HCT116 (cell line): Measurements from ENCODE around the gene CPS1. TPM values are rescaled to one million over a fixed set of nuclear protein-coding genes. Genes with fewer than 3 reads are reported as not detected.

ENCODE experiments used
- ATAC-seq: fragments of 200-7000 bp; cut with Tn5 transposase; 2 replicates; pipeline ENCODE4 v1.9.1; 2020; ENCODE audit warnings: mild to moderate bottlenecking, moderate library complexity
- BruUV-seq: library from RNA; stranded (reverse); fragments of 400-500 nt; replicated peaks from 2 replicates; lab custom pipeline; 2021; lab: Mats Ljungman, UMichigan
- CTCF ChIA-PET: fragments of 300-600 bp; sonication (Branson Sonifier 250); formaldehyde crosslinking; loops from one replicate; lab custom pipeline; 2021; ENCODE audit warnings: antibody characterized with exemption; lab: Charles Lee
- POLR2A ChIA-PET: fragments of 300-600, 350-600 bp; sonication (Branson Sonifier 250); formaldehyde crosslinking; loops from one replicate; lab custom pipeline; 2021; ENCODE audit warnings: antibody characterized with exemption; lab: Charles Lee
- RAD21 ChIA-PET, 2 experiments: fragments of 300-600 bp; sonication (Branson Sonifier 250); formaldehyde crosslinking; loops; one replicate each; lab custom pipeline; 2023; ENCODE audit warnings: low total read pairs in 2 of 2; ENCODE audit not compliant: uncharacterized antibody in 2 of 2, unreplicated experiment in 2 of 2, low non-redundant PET in 1 of 2; lab: Charles Lee
- DNase-seq: peaks from one replicate; pipeline ENCODE4 v3.0.0-alpha.2; 2010; ENCODE audit warnings: low read depth, low spot score
- H2AFZ ChIP-seq: fragments of 200-600 bp; shearing (Covaris generic), sonication (generic); 2 replicates; pipeline ENCODE4 v1.6.1; 2017; ENCODE audit warnings: low read depth, mixed run types, mixed read lengths, antibody characterized with exemption, low read length; ENCODE audit not compliant: poor library complexity, severe bottlenecking
- H3K27ac ChIP-seq: 2 replicates; pipeline ENCODE4 v1.5.1; 2012; ENCODE audit warnings: low read depth, low read length
- H3K27me3 ChIP-seq: fragments of 200-600 bp; sonication (generic); 2 replicates; pipeline ENCODE4 v1.6.1; 2016; ENCODE audit warnings: mixed run types, low read length, mixed read lengths; ENCODE audit not compliant: insufficient read depth
- H3K36me3 ChIP-seq, 2 experiments: fragments of 200-500 bp in 1 of 2; fragments of 200-600 bp in 1 of 2; sonication (Bioruptor generic) in 1 of 2; sonication (generic) in 1 of 2; 2 replicates each; pipeline versions ENCODE4 v1.5.1 to v1.6.1; 2014 to 2016; ENCODE audit warnings: low read length in 2 of 2, inconsistent platforms in 1 of 2, mixed read lengths in 1 of 2, mixed run types in 1 of 2; ENCODE audit not compliant: insufficient read depth in 2 of 2, control insufficient read depth in 1 of 2
- H3K4me1 ChIP-seq, 2 experiments: fragments of 200-600 bp in 1 of 2; sonication (generic) in 1 of 2; 2 replicates each; pipeline versions ENCODE4 v1.5.1 to v1.6.1; 2012 to 2017; ENCODE audit warnings: low read length in 2 of 2, inconsistent platforms in 1 of 2, mild to moderate bottlenecking in 1 of 2, mixed read lengths in 1 of 2, mixed run types in 1 of 2, moderate library complexity in 1 of 2; ENCODE audit not compliant: insufficient read depth in 2 of 2, control insufficient read depth in 1 of 2
- H3K4me2 ChIP-seq: fragments of 200-600 bp; sonication (generic); 2 replicates; pipeline ENCODE4 v1.6.1; 2017; ENCODE audit warnings: mixed run types, low read length, mixed read lengths
- H3K4me3 ChIP-seq, 2 experiments: fragments of 200-600 bp in 1 of 2; sonication (generic) in 1 of 2; replicated peaks in 1 of 2; 2 replicates each; pipeline ENCODE4 v1.5.1; 2011 to 2016; ENCODE audit warnings: low read length in 2 of 2, control low read depth in 1 of 2, low read depth in 1 of 2, mild to moderate bottlenecking in 1 of 2, mixed read lengths in 1 of 2, mixed run types in 1 of 2
- H3K79me2 ChIP-seq: fragments of 200-600 bp; sonication (generic); 2 replicates; pipeline ENCODE4 v1.6.1; 2017; ENCODE audit warnings: mild to moderate bottlenecking, mixed run types, low read length, moderate library complexity, mixed read lengths; ENCODE audit not compliant: insufficient read depth
- H3K9ac ChIP-seq: fragments of 200-600 bp; sonication (generic); 2 replicates; pipeline ENCODE4 v1.6.1; 2016; ENCODE audit warnings: low read length, mixed read lengths
- H3K9me2 ChIP-seq: fragments of 200-600 bp; sonication (generic), shearing (Covaris generic); 2 replicates; pipeline ENCODE4 v1.6.1; 2017; ENCODE audit warnings: mixed run types, mild to moderate bottlenecking, moderate library complexity; ENCODE audit not compliant: insufficient read depth
- H3K9me3 ChIP-seq, 2 experiments: fragments of 200-500 bp in 1 of 2; fragments of 200-600 bp in 1 of 2; sonication (Bioruptor generic) in 1 of 2; sonication (generic) in 1 of 2; 2 replicates each; pipeline ENCODE4 v1.6.1; 2014 to 2017; ENCODE audit warnings: low read length in 2 of 2, mixed read lengths in 2 of 2, inconsistent platforms in 1 of 2, low read depth in 1 of 2, mild to moderate bottlenecking in 1 of 2, mixed run types in 1 of 2, moderate library complexity in 1 of 2; ENCODE audit not compliant: control insufficient read depth in 1 of 2, insufficient read depth in 1 of 2
- H4K20me1 ChIP-seq: fragments of 200-600 bp; sonication (generic), shearing (Covaris generic); 2 replicates; pipeline ENCODE4 v1.6.1; 2017; ENCODE audit warnings: mixed run types, mild to moderate bottlenecking, moderate library complexity; ENCODE audit not compliant: insufficient read depth
- CBX3 ChIP-seq: IDR thresholded peaks from 2 replicates; pipeline ENCODE4 v1.6.1; 2012; ENCODE audit warnings: low read depth
- CEBPB ChIP-seq: IDR thresholded peaks from 2 replicates; pipeline ENCODE4 v1.6.1; 2012; ENCODE audit warnings: low read depth
- CTCF ChIP-seq, 3 experiments: fragments of 200-600 bp in 1 of 3; sonication (generic) in 1 of 3; IDR thresholded peaks in 2 of 3; conservative IDR thresholded peaks in 1 of 3; 2 replicates each; pipeline ENCODE4 v1.5.1; 2012 to 2017; ENCODE audit warnings: low read depth in 2 of 3, low read length in 2 of 3, antibody characterized with exemption in 1 of 3, borderline replicate concordance in 1 of 3, control low read depth in 1 of 3, mild to moderate bottlenecking in 1 of 3, mixed read lengths in 1 of 3, mixed run types in 1 of 3, moderate library complexity in 1 of 3; ENCODE audit not compliant: insufficient read depth in 1 of 3
- EGR1 ChIP-seq: IDR thresholded peaks from 2 replicates; pipeline ENCODE4 v1.6.1; 2012; ENCODE audit warnings: low read depth
- ELF1 ChIP-seq: IDR thresholded peaks from 2 replicates; pipeline ENCODE4 v1.6.1; 2012; ENCODE audit warnings: low read depth, borderline replicate concordance
- EZH2 ChIP-seq: fragments of 200-600 bp; sonication (generic); IDR thresholded peaks from 2 replicates; pipeline ENCODE4 v1.6.1; 2017; ENCODE audit warnings: antibody characterized with exemption, mixed run types
- MAX ChIP-seq: IDR thresholded peaks from 2 replicates; pipeline ENCODE4 v1.6.1; 2012
- POLR2A ChIP-seq: IDR thresholded peaks from 2 replicates; pipeline ENCODE4 v1.7.0; 2011; ENCODE audit warnings: borderline replicate concordance; ENCODE audit not compliant: insufficient read depth, insufficient read length; ENCODE audit errors: extremely low read depth
- POLR2AphosphoS5 ChIP-seq: IDR thresholded peaks from 2 replicates; pipeline ENCODE4 v1.6.1; 2011; ENCODE audit warnings: mild to moderate bottlenecking, low read depth, low read length, moderate library complexity
- RAD21 ChIP-seq: IDR thresholded peaks from 2 replicates; pipeline ENCODE4 v1.6.1; 2012; ENCODE audit warnings: low read depth, mild to moderate bottlenecking
- SIN3A ChIP-seq: IDR thresholded peaks from 2 replicates; pipeline ENCODE4 v1.6.1; 2012; ENCODE audit warnings: low read depth
- ZFX ChIP-seq: fragments of 450-650 bp; IDR thresholded peaks from 2 replicates; pipeline ENCODE4 v1.6.1; 2017
- ZNF274 ChIP-seq: fragments of 200-500 bp; sonication (Bioruptor generic); IDR thresholded peaks from 2 replicates; pipeline ENCODE4 v1.6.1; 2014; ENCODE audit warnings: mild to moderate bottlenecking, low read depth, low read length, inconsistent platforms
- intact Hi-C: fragments of 100-400 bp; cut with micrococcal nuclease; formaldehyde crosslinking; loops from 2 replicates; pipeline ENCODE4 v1.10.0; 2022
- total RNA-seq: library from RNA; stranded (reverse); gene quantifications from one replicate; pipeline ENCODE4 v1.2.1, GENCODE V29; 2021; ENCODE audit not compliant: unreplicated experiment

CPS1 gene
- total RNA-seq, 1 experiment from 2014 or later: 37.5 TPM

GRCh38 chr2:210718503-210718902 is 162.1 kb downstream of the CPS1 start:
- no TSS peak for BruUV-seq
- H3K27ac ChIP-seq: no peak overlapping the region
- POLR2A ChIA-PET: interaction anchor here (0.5 kb wide), 1 partner anchor 240 kb away, joined by 4 read pairs; no protein-coding TSS in a partner anchor
- no peaks in the 10 kb centered on the region for H3K36me3 ChIP-seq
- H3K4me2 ChIP-seq: no peak overlapping the region
- no peaks in the 10 kb centered on the region for H4K20me1 ChIP-seq
- no peaks in the 10 kb centered on the region for H3K9me3 ChIP-seq
- ATAC-seq (no peak), DNase-seq (no peak)
- H3K27me3 ChIP-seq: no peaks in the 10 kb centered on the region
- no peak overlapping the region for H3K4me3 ChIP-seq
- intact Hi-C loops: no loop called here
- H2AFZ ChIP-seq: no peak overlapping the region
- CTCF ChIA-PET: no interaction called here
- no peaks in the 10 kb centered on the region for H3K9me2 ChIP-seq
- H3K79me2 ChIP-seq: no peaks in the 10 kb centered on the region
- H3K9ac ChIP-seq: no peak overlapping the region
- RAD21 ChIA-PET: no interaction called here
- TF ChIP-seq EGR1 (no peak), EZH2 (no peak), CBX3 (no peak), POLR2A (no peak), POLR2AphosphoS5 (no peak), ZNF274 (no peak), ELF1 (no peak), ZFX (no peak), RAD21 (no peak), CEBPB (no peak), SIN3A (no peak), MAX (no peak), CTCF (IDR thresholded peaks at IDR 0.05 in 2 of 3, conservative IDR thresholded peaks at IDR 0.05 in 1 of 3; ENCODE audit: borderline replicate concordance in 1 of 3, insufficient read depth in 1 of 3, low read depth in 2 of 3, low read length in 2 of 3) (no peak)
- no peaks in the 10 kb centered on the region for H3K4me1 ChIP-seq
